NK-92 (cell line): Measurements from ENCODE around the gene NKPD1.
"Not testable (repeated sequence)": the region's sequence is repeated elsewhere in the genome, so short reads cannot be mapped to it uniquely, and the experiment has no call there.

Experiments used
- DNase-seq: peaks from one replicate; lab custom pipeline; 2025; ENCODE audit not compliant: unreplicated experiment; lab: John Stamatoyannopoulos, UW

NKPD1 gene

GRCh38 chr19:45119582-45119981 is 41.2 kb downstream of the NKPD1 start:
- DNase-seq, result no peak

GRCh38 chr19:45118591-45119355 is 42.0 kb downstream of the NKPD1 start:
- DNase-seq, result not testable (repeated sequence)

GRCh38 chr19:45118106-45118505 is 42.7 kb downstream of the NKPD1 start:
- no peak for DNase-seq

GRCh38 chr19:45117671-45118070 is 43.1 kb downstream of the NKPD1 start:
- no peak for DNase-seq

GRCh38 chr19:45117167-45117594 is 43.6 kb downstream of the NKPD1 start:
- no peak for DNase-seq

- no peak for DNase-seq
Observed at GRCh38 chr19:45115809-45116615, 44.8 kb downstream of the NKPD1 start.

- DNase-seq, result no peak
Observed at GRCh38 chr19:45114116-45114515, 46.7 kb downstream of the NKPD1 start.

GRCh38 chr19:45113628-45114027 is 47.2 kb downstream of the NKPD1 start:
- DNase-seq, result no peak

- no peak for DNase-seq
Observed at GRCh38 chr19:45112111-45112827, 48.5 kb downstream of the NKPD1 start.
